Panc1 (cell line): ENCODE measurements around the gene ALOX5AP. TPM values are rescaled to one million over a fixed set of nuclear protein-coding genes. Genes with fewer than 3 reads are reported as not detected.

ENCODE experiments used
- ATAC-seq: fragments of 200-7000 bp; cut with Tn5 transposase; 2 replicates; pipeline ENCODE4 v1.9.1; 2020; ENCODE audit warnings: mild to moderate bottlenecking, moderate library complexity
- BruUV-seq: library from RNA; stranded (reverse); fragments of 400-500 nt; replicated peaks from 2 replicates; lab custom pipeline; 2021; lab: Mats Ljungman, UMichigan
- CTCF ChIA-PET: fragments of 300-600 bp; sonication (Branson Sonifier 250); formaldehyde crosslinking; loops from one replicate; lab custom pipeline; 2022; ENCODE audit warnings: antibody characterized with exemption; lab: Charles Lee
- POLR2A ChIA-PET: fragments of 300-600 bp; sonication (Branson Sonifier 250); formaldehyde crosslinking; loops from one replicate; lab custom pipeline; 2022; ENCODE audit warnings: antibody characterized with exemption; lab: Charles Lee
- DNase-seq: peaks from one replicate; pipeline ENCODE4 v3.0.0-alpha.2; 2010; ENCODE audit warnings: low read depth, low spot score
- H3K27ac ChIP-seq: 2 replicates; pipeline ENCODE4 v1.5.1; 2011; ENCODE audit warnings: mild to moderate bottlenecking, low read length, inconsistent platforms
- H3K27me3 ChIP-seq: fragments of 200-500 bp; sonication (Bioruptor generic); 2 replicates; pipeline ENCODE4 v1.6.0; 2014; ENCODE audit warnings: low read length, inconsistent platforms; ENCODE audit not compliant: control insufficient read depth, insufficient read depth
- H3K36me3 ChIP-seq: fragments of 200-500 bp; sonication (Bioruptor generic); 2 replicates; pipeline ENCODE4 v1.5.1; 2014; ENCODE audit warnings: inconsistent platforms, mild to moderate bottlenecking, low read length, moderate library complexity; ENCODE audit not compliant: control insufficient read depth, insufficient read depth
- H3K4me1 ChIP-seq: 2 replicates; pipeline ENCODE4 v1.5.1; 2011; ENCODE audit warnings: inconsistent platforms, mild to moderate bottlenecking, low read length, moderate library complexity; ENCODE audit not compliant: control insufficient read depth, insufficient read depth
- H3K4me3 ChIP-seq, 2 experiments: 2 replicates each; pipeline ENCODE4 v1.5.1; 2011 to 2012; ENCODE audit warnings: low read depth in 2 of 2, low read length in 2 of 2, mild to moderate bottlenecking in 2 of 2, inconsistent platforms in 1 of 2, moderate library complexity in 1 of 2
- H3K9me3 ChIP-seq: fragments of 200-500 bp; sonication (Bioruptor generic); 2 replicates; pipeline ENCODE4 v1.5.1; 2014; ENCODE audit warnings: low read depth, mild to moderate bottlenecking, inconsistent platforms, low read length, moderate library complexity; ENCODE audit not compliant: control insufficient read depth, insufficient read depth
- CTCF ChIP-seq: fragments of 450-650 bp; IDR thresholded peaks from 2 replicates; pipeline ENCODE4 v1.5.1; 2017; ENCODE audit warnings: mild to moderate bottlenecking
- POLR2AphosphoS5 ChIP-seq: IDR thresholded peaks from 2 replicates; pipeline ENCODE4 v1.6.1; 2012; ENCODE audit warnings: mild to moderate bottlenecking, low read depth, low read length, moderate library complexity
- REST ChIP-seq, 2 experiments: IDR thresholded peaks; 2 replicates each; pipeline ENCODE4 v1.6.1; 2011 to 2012; ENCODE audit warnings: low read depth in 2 of 2, control low read depth in 1 of 2, low read length in 1 of 2, mild to moderate bottlenecking in 1 of 2, moderate library complexity in 1 of 2; ENCODE audit not compliant: insufficient read depth in 1 of 2
- SIN3A ChIP-seq: IDR thresholded peaks from 2 replicates; pipeline ENCODE4 v1.6.1; 2012; ENCODE audit warnings: low read depth, mild to moderate bottlenecking, low read length, moderate library complexity, borderline replicate concordance; ENCODE audit not compliant: insufficient read depth
- TCF7L2 ChIP-seq: IDR thresholded peaks from 2 replicates; pipeline ENCODE4 v1.6.1; 2011; ENCODE audit warnings: mild to moderate bottlenecking, low read depth, low read length, inconsistent platforms
- in situ Hi-C: cut with HindIII; loops from 2 replicates; pipeline ENCODE4 v1.10.0; 2016; ENCODE audit warnings: low sequenced_read_pairs, low pct_unique_long_range_greater_than_20kb
- intact Hi-C: fragments of 100-400 bp; cut with micrococcal nuclease; formaldehyde crosslinking; loops from one replicate; pipeline ENCODE4 v1.10.0; 2022; ENCODE audit not compliant: unreplicated experiment
- total RNA-seq: library from RNA; stranded (reverse); gene quantifications from one replicate; pipeline ENCODE4 v1.2.1, GENCODE V29; 2021; ENCODE audit not compliant: unreplicated experiment

The ALOX5AP gene
- total RNA-seq, 1 experiment from 2014 or later: 2.1 TPM

GRCh38 chr13:30715372-30715756 lies 20.0 kb upstream of the ALOX5AP start:
- TF ChIP-seq SIN3A (no peak), CTCF (no peak), POLR2AphosphoS5 (no peak), REST (IDR thresholded peaks at IDR 0.05; ENCODE audit: insufficient read depth in 1 of 2, low read depth in 2 of 2, low read length in 1 of 2) (no peak), TCF7L2 (no peak)
- Histone ChIP-seq H3K36me3 (no peaks in the 10 kb centered on the region), H3K9me3 (no peaks in the 10 kb centered on the region), H3K27ac (no peak overlapping the region), H3K27me3 (no peaks in the 10 kb centered on the region), H3K4me1 (peaks cover 11% of the 10 kb centered on the region), H3K4me3 (no peak overlapping the region)
- POLR2A ChIA-PET: no interaction called here
- DNase-seq: no peak
- intact Hi-C loops (no loop called here), in situ Hi-C loops (no loop called here)
- no TSS peak for BruUV-seq
- ATAC-seq: no peak
- CTCF ChIA-PET: no interaction called here

GRCh38 chr13:30715837-30716236 lies 19.5 kb upstream of the ALOX5AP start:
- no peaks in the 10 kb centered on the region for H3K27me3 ChIP-seq
- H3K4me1 ChIP-seq: peaks cover 11% of the 10 kb centered on the region
- POLR2A ChIA-PET: no interaction called here
- no TSS peak for BruUV-seq
- CTCF ChIA-PET: no interaction called here
- in situ Hi-C loops (no loop called here), intact Hi-C loops (no loop called here)
- no peaks in the 10 kb centered on the region for H3K9me3 ChIP-seq
- TF ChIP-seq POLR2AphosphoS5 (no peak), TCF7L2 (no peak), CTCF (no peak), REST (IDR thresholded peaks at IDR 0.05; ENCODE audit: insufficient read depth in 1 of 2, low read depth in 2 of 2, low read length in 1 of 2) (no peak), SIN3A (no peak)
- 0 out of 2 replicates have a peak overlapping the region, but pooled peaks have one; percentile 23 for H3K27ac ChIP-seq
- H3K4me3 ChIP-seq: no peak overlapping the region
- DNase-seq: no peak
- no peak for ATAC-seq
- no peaks in the 10 kb centered on the region for H3K36me3 ChIP-seq
